ENCODE results near the gene TTC9B. TPM values are rescaled to one million over a fixed set of nuclear protein-coding genes. Genes with fewer than 3 reads are reported as not detected.

TTC9B gene
- total and polyA plus RNA-seq, 2 of the 8 experiments (the other 6 are each of a cell fraction or from before 2014, with no cell fraction given), result 0.26 TPM; not detected in 1

DNA sequence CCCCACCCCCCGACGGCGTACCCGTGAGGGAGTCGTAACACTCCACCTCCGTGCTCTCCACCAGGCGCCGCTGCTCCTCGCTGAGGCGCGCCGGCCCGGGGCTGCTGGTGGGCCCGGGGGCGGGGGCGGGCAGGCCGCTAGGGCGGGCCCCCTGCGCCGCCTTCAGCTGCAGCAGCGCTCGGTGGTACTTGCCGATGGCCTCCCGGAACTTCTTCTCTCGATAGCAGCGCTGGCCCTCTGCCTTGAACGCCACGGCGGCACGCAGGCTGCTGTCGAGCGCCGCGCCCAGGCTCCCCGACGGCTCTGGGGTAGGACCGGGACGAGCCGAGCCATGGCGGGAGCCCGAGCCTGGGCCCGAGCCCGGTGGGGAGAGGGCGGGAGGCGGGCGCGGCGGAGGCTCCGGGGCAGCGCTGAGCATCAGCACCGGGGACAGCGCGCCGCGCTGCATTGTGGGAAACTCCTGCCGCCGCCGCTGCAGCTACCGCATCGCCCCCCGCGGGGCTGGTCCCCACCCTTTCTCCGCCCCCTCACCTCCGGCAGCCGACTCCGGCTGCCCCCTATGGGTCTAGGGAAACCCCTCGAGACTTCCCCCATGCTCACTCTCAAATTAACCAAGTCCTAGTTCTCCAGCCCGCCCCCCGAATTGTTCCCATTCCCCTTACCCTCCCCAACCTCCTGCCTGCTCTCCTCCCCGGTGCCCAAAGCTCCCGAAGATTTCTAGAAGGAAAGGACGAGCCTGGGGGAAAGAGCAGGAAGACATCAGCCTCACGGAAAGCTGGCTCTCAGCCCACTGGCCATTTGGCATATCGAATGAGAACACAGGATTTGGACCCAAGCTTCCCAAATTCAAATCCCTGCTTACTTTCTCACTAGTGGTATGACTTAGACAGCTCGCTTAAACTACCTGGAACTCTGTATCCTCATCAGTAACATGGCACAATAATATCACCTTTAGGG, at the start of gene TTC9B (continued):
- TF ChIP-seq EP300 (IDR thresholded peaks at IDR 0.05; ENCODE audit: borderline replicate concordance in 1 of 2, low read depth in 2 of 2, low read length in 2 of 2) (peak in 1 of 2 experiments; percentile 68; a peak in 1 of 3 replicates), CBX8 (IDR thresholded peaks at IDR 0.05; ENCODE audit: borderline replicate concordance, low read depth, low read length) (no peak), TCF12 (IDR thresholded peaks at IDR 0.05; ENCODE audit: low read depth, low read length) (no peak), RAD21 (IDR thresholded peaks at IDR 0.05 in 1 of 2, conservative IDR thresholded peaks at IDR 0.05 in 1 of 2; ENCODE audit: low read depth in 2 of 2, low read length in 2 of 2) (peak; percentile 21 to 38; a peak in 1 of 4 replicates), SUZ12 (IDR thresholded peaks at IDR 0.05; ENCODE audit: low read length) (no peak), KDM4A (IDR thresholded peaks at IDR 0.05; ENCODE audit: low read depth, low read length, severe bottlenecking) (no peak), RXRA (IDR thresholded peaks at IDR 0.05; ENCODE audit: insufficient read depth, low read depth, low read length) (no peak), POLR2AphosphoS5 (IDR thresholded peaks at IDR 0.05; ENCODE audit: low read depth, low read length) (no peak)
- TF ChIP-seq, protein P1, sequence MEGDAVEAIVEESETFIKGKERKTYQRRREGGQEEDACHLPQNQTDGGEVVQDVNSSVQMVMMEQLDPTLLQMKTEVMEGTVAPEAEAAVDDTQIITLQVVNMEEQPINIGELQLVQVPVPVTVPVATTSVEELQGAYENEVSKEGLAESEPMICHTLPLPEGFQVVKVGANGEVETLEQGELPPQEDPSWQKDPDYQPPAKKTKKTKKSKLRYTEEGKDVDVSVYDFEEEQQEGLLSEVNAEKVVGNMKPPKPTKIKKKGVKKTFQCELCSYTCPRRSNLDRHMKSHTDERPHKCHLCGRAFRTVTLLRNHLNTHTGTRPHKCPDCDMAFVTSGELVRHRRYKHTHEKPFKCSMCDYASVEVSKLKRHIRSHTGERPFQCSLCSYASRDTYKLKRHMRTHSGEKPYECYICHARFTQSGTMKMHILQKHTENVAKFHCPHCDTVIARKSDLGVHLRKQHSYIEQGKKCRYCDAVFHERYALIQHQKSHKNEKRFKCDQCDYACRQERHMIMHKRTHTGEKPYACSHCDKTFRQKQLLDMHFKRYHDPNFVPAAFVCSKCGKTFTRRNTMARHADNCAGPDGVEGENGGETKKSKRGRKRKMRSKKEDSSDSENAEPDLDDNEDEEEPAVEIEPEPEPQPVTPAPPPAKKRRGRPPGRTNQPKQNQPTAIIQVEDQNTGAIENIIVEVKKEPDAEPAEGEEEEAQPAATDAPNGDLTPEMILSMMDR (IDR thresholded peaks at IDR 0.05; ENCODE audit: control extremely low read depth in 1 of 3, insufficient read depth in 1 of 3, low read depth in 1 of 3, low read length in 3 of 3), result peak; percentile 24 to 38 (median 29)

Measured in H1 (cell line).